Stimulated activated CD8-positive, alpha-beta memory T cell treated with anti-CD3 and anti-CD28 coated beads, Interleukin-12 subunit alpha, Interleukin-12 subunit beta, amount 100 ng/mL, for 24 hours (primary cell): Measurements from ENCODE around the gene SMIM29.
"Not testable (repeated sequence)": the region's sequence is repeated elsewhere in the genome, so short reads cannot be mapped to it uniquely, and the experiment has no call there.

Experiments
- DNase-seq: peaks from one replicate; pipeline ENCODE4 v3.0.0-alpha.2; 2020; ENCODE audit errors: extremely low read depth

The SMIM29 gene

GRCh38 chr6:34269132-34269531 is 20.3 kb upstream of the SMIM29 start:
- DNase-seq = not testable (repeated sequence)

DNA sequence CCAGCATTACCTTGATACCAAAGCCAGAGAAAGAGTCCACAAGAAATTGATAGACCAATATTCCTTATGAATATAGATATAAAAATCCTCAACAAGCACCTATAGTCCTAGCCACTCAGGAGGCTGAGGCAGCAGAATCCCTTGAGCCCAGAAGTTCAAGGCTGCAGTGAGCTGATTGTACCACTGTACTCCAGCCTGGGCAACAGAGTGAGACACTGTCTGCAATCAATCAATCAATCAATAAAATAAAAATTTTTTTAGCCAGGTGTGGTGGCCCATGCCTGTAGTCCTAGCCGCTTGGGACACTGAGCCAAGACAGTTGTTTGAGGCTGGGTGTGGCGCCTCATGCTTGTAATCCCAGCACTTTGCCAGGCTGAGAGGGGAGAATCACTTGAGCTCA is 18.9 kb upstream of the SMIM29 start:
- DNase-seq = no peak

GRCh38 chr6:34263484-34263883 is 14.7 kb upstream of the SMIM29 start:
- DNase-seq = not testable (repeated sequence)

DNA sequence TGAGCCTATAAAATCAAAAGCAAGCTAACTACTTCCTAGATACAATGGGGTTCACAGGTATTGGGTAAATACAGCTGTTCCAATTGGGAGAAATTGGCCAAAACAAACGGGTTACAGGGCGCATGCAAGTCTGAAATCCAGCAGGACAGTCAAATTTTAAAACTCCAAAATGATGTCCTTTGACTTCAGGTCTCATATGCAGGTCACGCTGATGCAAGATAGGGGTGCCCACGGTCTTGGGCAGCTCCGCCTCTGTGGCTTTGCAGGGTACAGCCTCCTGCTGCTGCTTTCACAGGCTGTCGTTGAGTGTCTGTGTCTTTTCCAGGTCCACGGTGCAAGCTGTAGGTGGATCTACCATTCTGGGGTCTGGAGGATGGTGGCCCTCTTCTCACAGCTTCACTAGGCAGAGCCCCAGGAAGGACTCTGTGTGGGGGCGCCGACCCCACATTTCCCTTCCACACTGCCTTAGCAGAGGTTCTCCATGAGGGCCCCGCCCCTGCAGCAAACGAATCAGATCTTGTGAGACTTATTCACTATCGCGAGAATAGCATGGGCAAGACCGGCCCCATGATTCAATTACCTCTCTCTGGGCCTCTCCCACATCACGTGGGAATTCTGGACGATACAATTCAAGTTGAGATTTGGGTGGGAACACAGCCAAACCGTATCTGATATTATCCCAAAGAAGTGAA is 11.9 kb upstream of the SMIM29 start:
- no peak for DNase-seq

DNA sequence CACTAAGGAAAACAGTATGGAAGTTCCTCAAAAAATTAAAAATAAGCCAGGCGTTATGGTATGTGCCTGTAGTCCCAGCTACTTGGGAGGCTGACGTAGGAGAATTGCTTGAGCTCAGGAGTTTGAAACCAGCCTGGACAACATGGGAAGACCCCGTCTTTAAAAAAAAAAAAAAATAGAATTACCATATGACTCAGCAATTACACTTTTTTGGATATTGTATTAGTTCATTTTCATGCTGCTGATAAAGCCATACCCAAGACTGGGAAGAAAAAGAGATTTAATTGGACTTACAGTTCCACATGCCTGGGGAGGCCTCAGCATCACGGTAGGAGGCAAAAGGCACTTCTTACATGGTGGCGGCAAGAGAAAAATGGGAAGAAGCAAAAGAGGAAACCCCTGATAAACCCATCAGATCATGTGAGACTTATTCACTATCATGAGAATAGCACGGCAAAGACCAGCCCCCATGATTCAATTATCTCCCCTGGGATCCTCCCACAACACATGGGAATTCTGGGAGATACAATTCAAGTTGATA is 10.8 kb upstream of the SMIM29 start:
- no peak for DNase-seq

GRCh38 chr6:34252395-34252794 is 3.6 kb upstream of the SMIM29 start:
- not testable (repeated sequence) for DNase-seq

- no peak for DNase-seq
Observed at GRCh38 chr6:34249469-34250261, 859 bp upstream of the SMIM29 start.

- no peak for DNase-seq
Observed at GRCh38 chr6:34248198-34248726, 544 bp downstream of the SMIM29 start.

GRCh38 chr6:34247481-34248197 is 1.2 kb downstream of the SMIM29 start:
- DNase-seq = no peak

GRCh38 chr6:34246563-34247391 is 2.0 kb downstream of the SMIM29 start:
- DNase-seq = no peak

- DNase-seq = no peak
Observed at GRCh38 chr6:34246249-34246562, 2.6 kb downstream of the SMIM29 start.

DNA sequence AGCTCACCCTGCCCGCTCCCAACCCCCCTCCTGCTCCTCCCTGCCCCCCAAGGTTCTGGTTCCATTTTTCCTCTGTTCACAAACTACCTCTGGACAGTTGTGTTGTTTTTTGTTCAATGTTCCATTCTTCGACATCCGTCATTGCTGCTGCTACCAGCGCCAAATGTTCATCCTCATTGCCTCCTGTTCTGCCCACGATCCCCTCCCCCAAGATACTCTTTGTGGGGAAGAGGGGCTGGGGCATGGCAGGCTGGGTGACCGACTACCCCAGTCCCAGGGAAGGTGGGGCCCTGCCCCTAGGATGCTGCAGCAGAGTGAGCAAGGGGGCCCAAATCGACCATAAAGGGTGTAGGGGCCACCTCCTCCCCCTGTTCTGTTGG is 3.1 kb downstream of the SMIM29 start:
- not testable (repeated sequence) for DNase-seq

DNA sequence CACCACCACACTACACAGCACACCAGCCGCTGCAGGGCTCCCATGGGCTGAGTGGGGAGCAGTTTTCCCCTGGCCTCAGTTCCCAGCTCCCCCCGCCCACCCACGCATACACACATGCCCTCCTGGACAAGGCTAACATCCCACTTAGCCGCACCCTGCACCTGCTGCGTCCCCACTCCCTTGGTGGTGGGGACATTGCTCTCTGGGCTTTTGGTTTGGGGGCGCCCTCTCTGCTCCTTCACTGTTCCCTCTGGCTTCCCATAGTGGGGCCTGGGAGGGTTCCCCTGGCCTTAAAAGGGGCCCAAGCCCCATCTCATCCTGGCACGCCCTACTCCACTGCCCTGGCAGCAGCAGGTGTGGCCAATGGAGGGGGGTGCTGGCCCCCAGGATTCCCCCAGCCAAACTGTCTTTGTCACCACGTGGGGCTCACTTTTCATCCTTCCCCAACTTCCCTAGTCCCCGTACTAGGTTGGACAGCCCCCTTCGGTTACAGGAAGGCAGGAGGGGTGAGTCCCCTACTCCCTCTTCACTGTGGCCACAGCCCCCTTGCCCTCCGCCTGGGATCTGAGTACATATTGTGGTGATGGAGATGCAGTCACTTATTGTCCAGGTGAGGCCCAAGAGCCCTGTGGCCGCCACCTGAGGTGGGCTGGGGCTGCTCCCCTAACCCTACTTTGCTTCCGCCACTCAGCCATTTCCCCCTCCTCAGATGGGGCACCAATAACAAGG is 3.6 kb downstream of the SMIM29 start:
- DNase-seq = not testable (repeated sequence)

DNA sequence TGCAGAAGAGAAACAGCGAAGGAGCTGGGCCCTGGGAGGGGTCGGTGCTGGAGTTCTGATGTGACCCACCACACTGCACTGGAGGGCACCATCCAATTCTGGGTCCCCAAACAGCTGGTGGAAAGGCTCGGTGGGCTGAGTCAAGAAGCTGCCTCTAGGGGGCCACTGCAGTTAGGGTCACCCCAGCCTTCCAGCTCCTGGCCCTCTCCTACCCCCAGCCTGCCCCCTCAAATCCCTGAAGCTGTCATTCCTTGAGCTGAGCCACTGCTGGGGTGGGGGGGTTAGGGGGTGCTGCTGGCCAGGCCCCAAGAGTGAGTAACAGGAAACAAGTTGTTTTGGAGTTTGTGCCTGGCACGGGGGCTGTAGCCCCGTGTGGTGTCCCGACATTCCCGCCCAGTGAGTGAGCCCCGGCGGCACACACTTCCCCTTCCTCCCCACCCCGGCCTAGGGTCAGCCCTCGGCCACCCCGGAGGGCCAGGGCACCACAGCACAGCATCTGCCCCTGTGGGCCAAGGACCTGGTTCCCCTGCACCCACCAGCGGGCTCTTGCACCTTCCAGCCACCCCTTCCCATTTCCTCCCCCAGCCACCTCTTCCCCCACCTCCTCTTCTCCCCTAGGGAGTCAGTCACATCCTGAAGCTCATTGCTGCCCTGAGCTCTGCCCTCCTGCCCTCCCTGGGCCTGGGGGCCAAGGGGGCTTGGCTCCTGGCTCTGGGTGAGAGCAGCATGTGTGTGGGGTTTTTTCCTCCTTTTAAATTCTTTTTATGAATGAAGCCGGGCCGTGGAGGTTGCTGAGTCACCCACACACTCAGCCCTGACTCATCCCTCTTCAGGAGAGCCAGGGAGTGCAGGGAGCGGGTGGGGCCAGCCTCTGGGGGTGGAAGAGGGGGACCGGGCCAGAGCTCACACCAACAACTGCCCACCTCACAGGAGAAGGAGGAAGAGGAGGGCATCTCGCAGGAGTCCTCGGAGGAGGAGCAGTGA is 4.6 kb downstream of the SMIM29 start:
- no peak for DNase-seq

DNA sequence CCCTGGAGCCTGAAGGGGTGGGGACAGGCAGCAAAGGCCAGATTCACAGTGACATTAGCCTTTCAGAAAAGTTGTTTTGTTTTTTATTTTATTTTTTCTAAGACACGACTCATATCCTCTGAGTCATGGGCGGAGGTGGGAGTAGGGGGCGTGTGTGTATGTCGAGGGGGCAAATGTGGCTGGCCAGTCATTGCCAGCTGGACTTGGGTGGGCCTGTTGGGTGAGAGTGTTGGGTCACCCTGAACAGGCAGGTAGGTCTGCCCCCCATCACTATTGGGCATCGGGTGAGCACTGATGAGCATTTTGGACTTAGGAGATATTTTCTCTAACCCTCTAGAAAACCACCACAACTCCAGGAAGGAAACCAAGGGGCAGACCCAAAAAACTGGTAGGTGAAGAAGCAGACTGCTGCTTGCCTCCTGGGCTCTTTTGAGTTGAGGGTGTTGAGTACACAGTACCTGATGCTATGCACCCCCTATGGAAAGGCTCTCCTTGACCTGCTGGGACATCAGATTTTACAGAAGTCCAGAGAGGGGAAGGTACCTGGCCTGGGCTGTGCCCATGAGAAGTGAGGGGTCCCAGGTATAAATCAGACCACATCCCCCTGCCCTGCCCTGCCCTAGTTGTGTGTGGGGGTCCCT is 5.6 kb downstream of the SMIM29 start:
- DNase-seq = no peak

DNA sequence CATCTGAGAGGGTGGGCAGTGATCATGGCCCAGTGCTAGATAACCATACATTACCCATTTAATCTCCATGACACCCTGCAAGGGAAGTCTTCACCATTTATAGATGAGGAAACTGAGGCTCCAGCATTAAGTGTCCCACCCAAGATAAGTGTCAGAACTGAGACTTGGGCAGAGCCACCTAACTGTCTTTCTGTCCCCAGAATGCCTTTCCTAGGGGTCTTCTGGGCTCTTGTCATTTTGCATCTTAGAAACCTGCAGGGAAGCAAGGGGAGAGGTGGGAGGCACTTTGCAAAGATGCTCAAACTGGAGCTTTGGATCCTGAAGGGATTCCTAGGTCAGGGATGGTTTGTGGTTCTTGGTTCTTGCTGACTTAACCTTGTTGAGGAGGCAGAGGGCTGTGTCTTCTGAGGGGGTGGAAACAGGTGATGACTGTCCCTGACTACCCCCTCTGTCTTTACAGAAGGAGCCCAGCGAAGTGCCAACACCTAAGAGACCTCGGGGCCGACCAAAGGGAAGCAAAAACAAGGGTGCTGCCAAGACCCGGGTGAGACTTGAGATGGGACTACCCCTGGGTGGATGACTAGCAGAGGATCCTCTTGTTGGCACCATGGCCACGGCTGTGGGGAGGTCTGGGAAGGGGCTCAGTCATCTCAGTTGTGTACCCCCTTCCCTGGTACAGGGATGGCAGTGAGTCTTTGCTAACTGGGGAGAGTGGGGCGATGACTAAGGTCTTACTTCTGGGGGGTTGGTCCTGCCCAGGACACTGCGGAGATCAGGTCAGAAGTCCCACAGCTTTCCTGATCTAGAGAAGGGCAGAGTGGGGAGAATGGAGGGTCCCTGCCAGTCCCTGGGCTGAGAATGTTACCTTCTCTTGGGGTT is 6.3 kb downstream of the SMIM29 start:
- no peak for DNase-seq

DNA sequence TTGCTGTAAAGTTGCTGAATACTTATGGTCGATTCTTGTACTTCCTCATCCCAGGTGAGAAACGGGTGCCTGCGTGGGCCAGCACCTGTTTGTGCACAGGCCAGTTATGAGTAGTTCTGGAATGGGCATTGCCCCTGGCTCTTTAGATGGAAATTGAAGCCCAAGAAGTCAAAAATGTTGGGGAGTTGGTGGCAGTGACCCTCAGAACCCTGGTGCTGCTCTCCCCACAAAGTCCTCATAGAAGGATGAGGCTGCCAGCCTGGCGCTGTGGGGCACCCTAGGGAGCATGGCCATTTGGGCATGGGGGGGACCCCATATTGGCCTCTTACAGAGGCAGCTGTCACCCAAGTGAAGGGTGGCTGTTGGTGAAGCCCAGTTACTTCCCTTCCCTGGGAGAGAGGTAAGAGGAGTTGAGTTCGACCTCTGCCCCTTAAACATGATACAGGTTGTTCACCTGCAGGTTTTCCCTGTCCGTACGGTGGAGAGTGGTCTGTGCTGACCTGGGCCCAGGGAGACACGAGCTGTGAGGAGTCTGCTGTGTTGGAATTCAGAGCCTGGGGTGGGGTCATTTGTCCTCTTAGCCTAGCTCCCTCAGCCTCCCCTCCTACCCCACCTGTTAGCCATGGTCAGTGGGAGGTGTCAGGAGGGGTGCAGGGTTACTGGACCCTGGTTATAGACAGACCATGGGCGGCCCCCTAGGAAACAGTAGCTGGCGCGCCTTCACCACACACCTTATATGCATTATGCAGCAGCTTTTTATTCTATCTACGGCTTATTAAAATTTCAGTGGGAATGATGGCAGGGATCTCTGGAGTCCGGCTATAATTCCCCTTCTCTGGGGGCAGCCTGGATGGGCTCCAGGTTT is 7.2 kb downstream of the SMIM29 start:
- DNase-seq = no peak
